H9 (cell line): Measurements from ENCODE around the gene SH2D6. TPM values are rescaled to one million over a fixed set of nuclear protein-coding genes. Genes with fewer than 3 reads are reported as not detected.

Source experiments
- DNase-seq: peaks from one replicate; pipeline ENCODE4 v3.0.0-alpha.2; 2017
- H2AFZ ChIP-seq: one replicate; pipeline ENCODE4 v1.6.1; 2013; ENCODE audit warnings: mild to moderate bottlenecking, low read length, control low read depth, moderate library complexity
- H2AK5ac ChIP-seq: 2 replicates; pipeline ENCODE4 v1.6.1; 2013; ENCODE audit warnings: low read length, control low read depth, mixed read lengths; ENCODE audit not compliant: insufficient read length
- H2BK120ac ChIP-seq: one replicate; pipeline ENCODE4 v1.6.1; 2013; ENCODE audit warnings: low read depth, mild to moderate bottlenecking, low read length, control low read depth, inconsistent platforms; ENCODE audit not compliant: poor library complexity, severe bottlenecking
- H2BK12ac ChIP-seq: 2 replicates; pipeline ENCODE4 v1.6.1; 2013; ENCODE audit warnings: low read length, control low read depth, mixed read lengths, low read depth; ENCODE audit not compliant: insufficient read length
- H2BK15ac ChIP-seq: 2 replicates; pipeline ENCODE4 v1.6.1; 2013; ENCODE audit warnings: low read depth, low read length, control low read depth
- H2BK20ac ChIP-seq: one replicate; pipeline ENCODE4 v1.6.1; 2013; ENCODE audit warnings: low read depth, mild to moderate bottlenecking, low read length, control low read depth, inconsistent platforms; ENCODE audit not compliant: poor library complexity, severe bottlenecking
- H2BK5ac ChIP-seq: 2 replicates; pipeline ENCODE4 v1.6.1; 2013; ENCODE audit warnings: low read length, control low read depth, mixed read lengths; ENCODE audit not compliant: insufficient read length
- H3K14ac ChIP-seq: 2 replicates; pipeline ENCODE4 v1.6.1; 2013; ENCODE audit warnings: low read length, control low read depth; ENCODE audit not compliant: insufficient read depth
- H3K18ac ChIP-seq: 2 replicates; pipeline ENCODE4 v1.6.1; 2013; ENCODE audit warnings: low read depth, mild to moderate bottlenecking, mixed read lengths, low read length, control low read depth; ENCODE audit not compliant: insufficient read length
- H3K23ac ChIP-seq: 2 replicates; pipeline ENCODE4 v1.6.1; 2013; ENCODE audit warnings: low read length, control low read depth, mixed read lengths, low read depth; ENCODE audit not compliant: insufficient read length
- H3K23me2 ChIP-seq: 2 replicates; pipeline ENCODE4 v1.6.1; 2013; ENCODE audit warnings: low read depth, mild to moderate bottlenecking, mixed read lengths, low read length, control low read depth; ENCODE audit not compliant: insufficient read length, poor library complexity, severe bottlenecking
- H3K27ac ChIP-seq: 2 replicates; pipeline ENCODE4 v1.5.1; 2013; ENCODE audit warnings: low read length, control low read depth, mixed read lengths, low read depth; ENCODE audit not compliant: insufficient read length
- H3K27me3 ChIP-seq: 2 replicates; pipeline ENCODE4 v1.6.1; 2013; ENCODE audit warnings: low read length, control low read depth, inconsistent platforms; ENCODE audit not compliant: insufficient read depth
- H3K4ac ChIP-seq: 2 replicates; pipeline ENCODE4 v1.6.1; 2013; ENCODE audit warnings: low read depth, mild to moderate bottlenecking, control low read depth, inconsistent platforms, low read length, moderate library complexity
- H3K4me1 ChIP-seq: 2 replicates; pipeline ENCODE4 v1.6.1; 2013; ENCODE audit warnings: low read length, control low read depth, inconsistent platforms; ENCODE audit not compliant: insufficient read depth
- H3K4me2 ChIP-seq: 2 replicates; pipeline ENCODE4 v1.6.1; 2013; ENCODE audit warnings: low read length, control low read depth, mixed read lengths; ENCODE audit not compliant: insufficient read length, insufficient read depth
- H3K56ac ChIP-seq: 2 replicates; pipeline ENCODE4 v1.6.1; 2013; ENCODE audit warnings: low read depth, mild to moderate bottlenecking, mixed read lengths, low read length, control low read depth; ENCODE audit not compliant: insufficient read length
- H3K79me1 ChIP-seq: 2 replicates; pipeline ENCODE4 v1.6.1; 2013; ENCODE audit warnings: low read depth, mild to moderate bottlenecking, moderate library complexity, low read length, control low read depth, inconsistent platforms; ENCODE audit not compliant: insufficient read depth, poor library complexity, severe bottlenecking
- H3K79me2 ChIP-seq: 2 replicates; pipeline ENCODE4 v1.6.1; 2013; ENCODE audit warnings: low read length, control low read depth, inconsistent platforms; ENCODE audit not compliant: insufficient read depth
- H3K9ac ChIP-seq: 2 replicates; pipeline ENCODE4 v1.6.1; 2013; ENCODE audit warnings: low read length, control low read depth, mixed read lengths; ENCODE audit not compliant: insufficient read length; ENCODE audit errors: extremely low read depth
- H3K9me3 ChIP-seq: one replicate; pipeline ENCODE4 v1.6.1; 2013; ENCODE audit warnings: low read depth, low read length, inconsistent platforms; ENCODE audit not compliant: control insufficient read depth
- H3T11ph ChIP-seq: one replicate; pipeline ENCODE4 v1.6.1; 2013; ENCODE audit warnings: mild to moderate bottlenecking, low read length, control low read depth, inconsistent platforms
- H4K20me1 ChIP-seq: one replicate; pipeline ENCODE4 v1.6.1; 2013; ENCODE audit not compliant: control insufficient read depth, insufficient read length, insufficient read depth
- H4K5ac ChIP-seq: 2 replicates; pipeline ENCODE4 v1.6.1; 2013; ENCODE audit warnings: low read depth, mild to moderate bottlenecking, mixed read lengths, low read length, control low read depth; ENCODE audit not compliant: insufficient read length
- H4K8ac ChIP-seq: replicated peaks from 2 replicates; pipeline ENCODE4 v1.6.1; 2013; ENCODE audit warnings: low read length, control low read depth, mixed read lengths, low read depth; ENCODE audit not compliant: insufficient read length
- H4K91ac ChIP-seq: 2 replicates; pipeline ENCODE4 v1.6.1; 2013; ENCODE audit warnings: low read depth, mild to moderate bottlenecking, moderate library complexity, mixed read lengths, low read length, control low read depth; ENCODE audit not compliant: insufficient read length
- H3K27ac Mint-ChIP-seq, 3 experiments: 2 replicates in 2 of 3; 3 replicates in 1 of 3; pipeline ENCODE4 v1.8.0; 2020 to 2021; ENCODE audit warnings: mixed read lengths in 3 of 3, mild to moderate bottlenecking in 1 of 3, moderate library complexity in 1 of 3
- H3K27me3 Mint-ChIP-seq: 2 replicates; pipeline ENCODE4 v1.8.0; 2021; ENCODE audit warnings: low read depth, mild to moderate bottlenecking, moderate library complexity, mixed read lengths
- H3K36me3 Mint-ChIP-seq, 3 experiments: 2 replicates in 2 of 3; 3 replicates in 1 of 3; pipeline ENCODE4 v1.8.0; 2020 to 2021; ENCODE audit warnings: low read depth in 3 of 3, mixed read lengths in 3 of 3; ENCODE audit not compliant: insufficient read depth in 1 of 3
- H3K4me1 Mint-ChIP-seq, 2 experiments: 2 replicates each; pipeline ENCODE4 v1.8.0; 2020; ENCODE audit warnings: mixed read lengths in 2 of 2
- H3K4me3 Mint-ChIP-seq, 2 experiments: 2 replicates in 1 of 2; 3 replicates in 1 of 2; pipeline ENCODE4 v1.8.0; 2020 to 2021; ENCODE audit warnings: mild to moderate bottlenecking in 2 of 2, mixed read lengths in 2 of 2, moderate library complexity in 1 of 2
- H3K9me3 Mint-ChIP-seq, 2 experiments: 2 replicates in 1 of 2; 3 replicates in 1 of 2; pipeline ENCODE4 v1.8.0; 2020; ENCODE audit warnings: mild to moderate bottlenecking in 2 of 2, mixed read lengths in 2 of 2, moderate library complexity in 1 of 2
- CTCF ChIP-seq: fragments of 200-600 bp; sonication (generic); conservative IDR thresholded peaks from 3 replicates; pipeline ENCODE4 v1.8.0; 2021; ENCODE audit warnings: antibody characterized with exemption, mild to moderate bottlenecking
- WGBS: extraction: QIAGEN DNeasy Blood & Tissue Kit; methylation state at CpG from one replicate; pipeline ENCODE4 v1.1.7; 2013; ENCODE audit warnings: missing lambda C conversion rate, low lambda C conversion rate, mixed read lengths; ENCODE audit not compliant: insufficient read length; ENCODE audit errors: extremely low coverage; 5-methylcytosine and 5-hydroxymethylcytosine counted together
- total RNA-seq: library from RNA; stranded (reverse); gene quantifications from 2 replicates; pipeline ENCODE4 v1.2.1, GENCODE V29; 2021

Gene SH2D6
- total RNA-seq, 1 experiment from 2014 or later: 0.61 TPM

- no peak overlapping the region for H2BK12ac ChIP-seq
- no peak overlapping the region for H2BK20ac ChIP-seq
- no peak overlapping the region for H4K8ac ChIP-seq
- no peak overlapping the region for H3K23ac ChIP-seq
- no peaks in the 10 kb centered on the region for H3K27me3 ChIP-seq
- H3K18ac ChIP-seq: no peak overlapping the region
- H3K79me2 ChIP-seq: no peaks in the 10 kb centered on the region
- Mint-ChIP-seq H3K4me3 (no peak overlapping the region), H3K27me3 (peaks cover 9% of the 10 kb centered on the region), H3K36me3 (peaks cover 0 to 4% (median 0%) of the 10 kb centered on the region in 3 experiments; a peak in 2 of 7 replicates), H3K4me1 (peaks cover 30 to 31% of the 10 kb centered on the region in 2 experiments), H3K27ac (no peak overlapping the region), H3K9me3 (peaks cover 0 to 2% of the 10 kb centered on the region in 2 experiments; a peak in 1 of 5 replicates)
- H3K9ac ChIP-seq: no peak overlapping the region
- no peak overlapping the region for H2AFZ ChIP-seq
- no peaks in the 10 kb centered on the region for H3K79me1 ChIP-seq
- H3K56ac ChIP-seq: no peak overlapping the region
- no peak overlapping the region for H2AK5ac ChIP-seq
- no peak overlapping the region for H3K14ac ChIP-seq
- H3K27ac ChIP-seq: no peak overlapping the region
- H3T11ph ChIP-seq: no peak overlapping the region
- DNase-seq: no peak
- no peaks in the 10 kb centered on the region for H3K23me2 ChIP-seq
- no peaks in the 10 kb centered on the region for H4K20me1 ChIP-seq
- no peak overlapping the region for H2BK15ac ChIP-seq
- H3K9me3 ChIP-seq: no peaks in the 10 kb centered on the region
- H2BK5ac ChIP-seq: no peak overlapping the region
- TF ChIP-seq CTCF: no peak
- no CpG with 5 or more reads among the region's 7 CpGs for WGBS
- no peak overlapping the region for H4K5ac ChIP-seq
- H3K4me2 ChIP-seq: no peak overlapping the region
- H2BK120ac ChIP-seq: no peak overlapping the region
- H3K4ac ChIP-seq: no peak overlapping the region
- H3K4me1 ChIP-seq: peaks cover 14% of the 10 kb centered on the region; the same call in 1 of the 2 replicates
- H4K91ac ChIP-seq: no peak overlapping the region
Measured at GRCh38 chr2:85453571-85453970, 35.1 kb downstream of the SH2D6 start.
